ENCODE measurements around the gene EMILIN2.

The EMILIN2 gene

DNA sequence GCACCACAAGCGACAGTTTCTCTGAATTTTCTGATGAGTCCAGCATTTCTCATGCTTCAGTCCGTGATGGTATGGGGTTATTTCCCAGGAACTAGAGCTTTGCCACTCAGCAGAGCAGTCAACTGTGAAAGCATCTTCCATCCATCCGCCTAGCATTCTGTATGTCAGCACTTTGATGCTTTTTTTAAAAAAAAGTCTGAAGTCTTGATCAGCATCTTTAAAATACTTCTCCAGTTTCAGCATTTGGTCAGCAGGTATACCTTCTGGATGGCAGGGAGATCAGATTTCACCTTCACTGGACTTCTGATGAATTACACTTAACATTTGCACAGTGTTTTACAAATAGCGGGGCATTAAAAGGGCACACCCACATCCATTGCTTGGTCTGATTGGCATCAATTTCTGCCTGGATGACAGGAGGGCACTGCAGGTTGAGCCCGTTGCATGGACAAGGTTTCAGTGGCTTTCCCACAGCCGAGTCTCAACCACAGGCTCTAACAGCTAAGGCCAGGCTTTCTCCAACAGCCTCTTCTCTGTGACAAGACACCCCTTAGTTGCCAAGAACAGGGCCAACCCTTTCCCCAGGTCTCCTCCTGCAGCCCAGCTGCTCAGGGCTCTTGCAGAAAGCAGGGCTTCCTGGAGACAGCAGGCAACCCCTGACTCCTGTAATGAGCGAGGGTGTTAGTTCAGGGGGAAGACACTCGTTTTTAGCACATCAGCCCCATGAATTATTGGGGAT lies 54.0 kb downstream of the EMILIN2 start:
- no peak for DNase-seq (ENCODE audit: low read depth in 2 of 2)

DNA sequence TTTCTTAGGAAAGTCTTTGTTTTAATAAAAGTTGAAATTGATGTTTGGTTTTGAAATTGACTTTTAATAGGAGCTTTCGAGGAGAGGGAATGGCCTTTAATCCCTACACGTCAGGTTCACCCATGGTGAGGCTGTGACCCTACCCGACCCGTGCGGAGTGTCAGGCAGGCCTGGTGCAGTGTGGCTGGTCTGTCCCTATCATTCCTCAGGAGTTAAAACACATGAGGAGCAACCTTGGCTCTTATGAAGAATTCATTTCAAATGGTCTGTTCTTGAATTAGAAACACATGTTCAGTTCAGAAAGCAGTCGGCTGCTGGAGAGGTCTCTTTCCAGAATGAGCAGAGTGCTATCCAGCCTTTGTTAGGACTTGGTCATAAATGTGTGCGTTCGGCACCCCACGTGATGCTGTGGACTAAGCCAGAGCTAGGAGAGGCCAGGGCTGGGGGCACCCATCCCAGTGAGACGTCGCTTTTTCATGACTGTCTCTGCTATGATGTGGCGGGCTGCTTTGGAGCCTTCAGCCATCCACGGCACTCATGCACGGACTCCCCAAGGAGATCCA lies 54.7 kb downstream of the EMILIN2 start:
- DNase-seq (ENCODE audit: low read depth in 2 of 2): no peak

DNA sequence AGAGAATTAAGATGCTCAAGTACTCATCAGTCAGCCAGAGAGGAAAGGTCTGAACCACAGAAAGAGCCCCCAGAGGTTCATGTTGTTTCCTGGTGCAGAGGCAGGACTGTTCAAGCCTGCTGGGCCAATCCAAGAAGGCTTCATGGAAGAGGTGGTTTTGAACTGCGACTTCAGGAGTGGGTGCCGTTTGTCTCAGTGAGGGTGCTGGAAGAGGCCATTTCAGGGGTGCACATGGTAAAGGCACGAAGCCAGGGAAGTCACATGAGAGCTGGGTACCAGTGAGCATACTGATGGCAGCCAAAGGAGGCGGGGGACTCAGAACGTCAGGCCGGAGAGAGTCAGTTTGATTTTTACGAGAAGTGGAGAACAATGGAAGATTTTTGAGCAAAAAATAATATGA lies 55.5 kb downstream of the EMILIN2 start:
- no peak for DNase-seq (ENCODE audit: low read depth in 2 of 2)

DNA sequence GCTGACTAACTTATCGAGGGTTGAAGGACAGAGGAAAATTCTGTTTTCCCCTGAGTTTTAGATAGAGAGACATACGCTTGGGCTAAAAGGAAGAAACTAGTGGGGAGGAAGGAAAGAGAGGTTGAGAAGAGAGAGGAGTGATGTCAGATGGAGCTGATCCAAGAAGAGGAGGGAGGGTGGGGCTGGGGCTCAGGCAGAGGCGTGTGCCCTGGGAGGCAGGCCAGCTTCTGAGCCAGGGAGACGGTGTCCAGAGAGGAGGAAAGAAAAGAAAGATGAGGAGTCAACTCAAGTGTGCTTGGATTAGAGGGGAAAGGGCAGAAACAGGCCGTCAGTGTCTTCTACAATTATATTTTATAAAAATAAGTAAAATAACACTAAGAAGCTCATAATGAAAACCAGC lies 56.2 kb downstream of the EMILIN2 start:
- DNase-seq (ENCODE audit: low read depth in 2 of 2): no peak

DNA sequence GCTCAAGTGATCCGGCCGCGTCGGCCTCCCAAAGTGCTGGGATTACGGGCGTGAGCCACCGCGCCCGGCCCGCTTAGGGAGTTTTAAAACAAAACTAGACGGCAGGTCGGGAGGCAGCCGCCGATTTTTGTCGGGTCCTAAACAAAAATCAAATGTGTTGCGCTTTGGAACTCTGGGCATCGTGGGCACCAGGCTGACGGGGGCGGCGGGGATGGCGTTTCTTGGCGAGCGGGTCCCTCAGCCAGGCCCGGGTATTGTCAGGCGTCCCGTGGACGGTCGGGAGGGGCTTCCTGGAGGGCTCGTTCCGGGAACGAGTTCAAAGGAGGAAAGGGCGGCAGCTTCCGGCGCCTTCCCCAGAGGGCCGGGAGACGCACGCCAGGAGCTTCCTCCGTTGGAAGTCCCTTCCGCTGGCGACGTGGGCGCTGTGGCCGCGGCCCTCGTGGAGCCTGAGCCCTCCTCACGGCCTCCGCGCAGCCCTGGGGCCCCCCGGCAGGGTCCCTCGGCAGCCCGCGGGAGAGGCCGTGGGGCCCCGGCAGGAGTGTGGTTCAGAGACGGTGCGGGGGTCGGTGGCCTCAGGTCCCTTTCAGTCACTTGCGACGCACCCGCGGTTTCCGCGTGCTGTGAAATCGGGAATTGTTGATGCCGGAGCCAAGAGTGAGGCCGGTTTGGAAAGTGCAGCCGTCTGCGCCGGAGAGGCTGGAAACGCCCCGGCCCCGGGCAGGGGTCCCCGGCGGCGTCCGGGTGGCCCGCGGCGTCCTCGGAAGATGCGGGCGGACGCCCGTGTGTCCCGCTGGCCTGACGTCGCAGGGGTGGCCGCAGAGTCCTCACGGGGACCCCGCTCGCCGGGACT lies 59.3 kb downstream of the EMILIN2 start:
- DNase-seq (ENCODE audit: low read depth in 2 of 2): peak in 1 of 2 donors; percentile 18

DNA sequence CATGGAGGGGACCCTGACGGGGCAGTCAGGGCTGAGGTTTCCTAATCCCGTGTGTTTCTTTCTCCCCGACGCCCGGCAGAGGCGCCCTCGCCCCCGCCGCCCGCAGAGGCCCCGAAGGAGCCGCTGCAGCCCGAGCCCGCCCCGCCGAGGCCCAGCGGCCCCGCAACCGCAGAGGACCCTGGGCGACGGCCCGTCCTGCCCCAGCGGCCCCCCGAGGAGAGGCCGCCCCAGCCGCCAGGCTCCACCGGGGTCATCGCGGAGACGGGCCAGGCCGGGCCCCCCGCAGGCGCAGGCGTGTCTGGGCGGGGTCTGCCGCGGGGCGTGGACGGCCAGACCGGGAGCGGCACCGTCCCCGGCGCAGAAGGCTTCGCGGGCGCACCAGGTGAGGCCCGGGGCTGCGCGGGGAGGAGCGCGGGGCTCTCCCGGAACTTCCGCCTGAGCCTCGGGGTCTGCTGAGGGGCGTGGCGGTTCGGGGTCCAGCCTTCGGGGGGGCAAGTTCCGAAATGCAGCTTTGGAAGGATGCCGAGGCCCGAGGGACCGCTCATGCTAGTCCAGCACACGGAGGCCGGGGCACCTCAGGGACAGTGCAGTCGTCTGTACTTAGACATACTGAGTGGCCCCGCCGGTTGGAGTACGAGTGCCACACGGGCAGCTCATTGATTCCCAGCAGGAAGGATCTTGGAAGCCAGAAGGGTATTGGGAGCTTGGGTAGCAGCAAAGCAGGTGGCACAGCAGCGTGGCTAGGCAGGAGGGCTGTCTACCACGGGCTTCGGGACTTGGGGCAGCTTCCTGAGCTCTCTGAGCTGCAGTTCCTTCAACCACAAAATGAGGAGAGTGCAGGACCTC lies 60.1 kb downstream of the EMILIN2 start:
- peak in 1 of 2 donors; percentile 11 for DNase-seq (ENCODE audit: low read depth in 2 of 2)

DNA sequence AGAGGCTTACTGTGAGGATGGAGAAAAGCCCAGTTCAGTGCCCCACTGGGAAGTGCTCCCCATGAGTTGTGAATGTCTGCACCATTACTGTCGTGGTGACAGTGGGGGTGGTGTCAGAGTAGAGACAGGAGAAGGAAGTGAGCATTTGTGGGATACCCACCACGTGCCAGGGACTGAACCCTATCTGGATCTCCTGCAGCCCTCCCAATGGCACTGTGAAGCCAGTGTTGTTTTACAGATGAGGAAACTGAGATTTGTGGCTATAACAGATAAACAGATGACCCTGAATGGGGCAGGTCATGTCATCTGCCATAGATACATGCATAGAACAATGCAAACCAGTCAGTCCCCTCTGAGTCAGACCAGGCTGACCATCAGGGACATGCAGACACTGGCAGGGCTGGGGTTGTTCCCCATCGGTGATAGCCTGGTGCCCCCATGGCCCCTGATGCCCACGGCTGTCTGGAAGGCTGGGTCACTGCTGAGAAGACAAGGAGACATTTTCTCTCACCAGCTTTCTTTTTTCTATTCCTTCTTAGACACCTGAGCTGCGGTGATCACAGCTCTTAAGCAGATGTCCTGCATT lies 60.8 kb downstream of the EMILIN2 start:
- DNase-seq (ENCODE audit: low read depth in 2 of 2): no peak

DNA sequence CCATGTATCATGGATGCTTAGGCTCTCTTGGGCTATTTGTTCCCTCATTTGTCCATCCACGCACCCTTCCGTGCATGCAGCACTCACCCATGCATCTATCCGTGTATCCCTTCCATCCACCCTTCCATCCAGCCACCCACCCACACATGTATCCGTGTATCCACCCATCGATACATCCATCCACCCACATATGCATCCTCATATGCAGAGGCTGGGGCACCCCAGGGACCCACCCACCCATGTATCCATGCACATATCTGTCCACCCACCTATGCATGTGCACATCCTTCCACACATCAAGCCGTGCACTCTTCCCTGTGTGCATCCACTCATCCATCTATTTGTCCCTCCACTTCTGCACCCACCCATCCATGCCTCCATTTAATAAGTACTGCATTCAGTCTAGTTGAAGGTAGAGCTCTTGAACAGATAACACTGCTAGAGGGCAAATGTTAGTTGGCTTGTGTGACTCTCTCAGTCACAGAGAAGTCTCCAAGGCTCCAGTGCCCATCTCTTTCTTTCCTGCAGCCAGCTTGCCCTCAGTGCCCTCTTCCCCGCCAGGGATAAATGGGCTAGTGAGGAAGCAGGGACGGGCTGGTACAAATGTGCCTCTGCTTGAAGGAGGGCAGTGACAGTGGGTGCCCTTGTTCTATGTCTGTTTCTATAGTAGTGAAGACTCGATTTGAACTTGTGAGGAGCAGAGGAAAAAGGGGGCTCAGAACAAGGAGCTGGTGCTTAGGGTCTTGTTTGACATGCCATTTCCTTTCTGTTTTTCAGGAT lies 61.5 kb downstream of the EMILIN2 start:
- DNase-seq (ENCODE audit: low read depth in 2 of 2): no peak

DNA sequence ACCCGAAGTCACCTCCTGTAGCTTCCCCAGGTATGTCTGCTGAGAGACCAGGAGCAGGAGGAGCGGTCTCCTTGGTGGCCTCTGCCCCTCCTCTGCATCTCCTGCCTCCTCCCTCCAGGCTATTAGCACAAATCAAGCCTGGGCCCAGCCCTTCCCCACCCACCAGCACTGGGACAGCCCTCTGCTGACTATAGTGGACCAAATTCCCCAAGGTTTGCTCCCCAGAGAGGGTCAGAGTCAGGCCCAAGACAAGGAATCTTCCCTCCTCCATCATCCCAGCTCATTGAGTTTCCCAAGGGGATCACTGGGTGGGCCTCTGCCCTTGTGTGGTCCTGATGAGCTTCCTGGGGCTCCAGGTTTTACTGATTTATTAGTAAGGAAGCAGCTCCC lies 62.1 kb downstream of the EMILIN2 start:
- no peak for DNase-seq (ENCODE audit: low read depth in 2 of 2)

DNA sequence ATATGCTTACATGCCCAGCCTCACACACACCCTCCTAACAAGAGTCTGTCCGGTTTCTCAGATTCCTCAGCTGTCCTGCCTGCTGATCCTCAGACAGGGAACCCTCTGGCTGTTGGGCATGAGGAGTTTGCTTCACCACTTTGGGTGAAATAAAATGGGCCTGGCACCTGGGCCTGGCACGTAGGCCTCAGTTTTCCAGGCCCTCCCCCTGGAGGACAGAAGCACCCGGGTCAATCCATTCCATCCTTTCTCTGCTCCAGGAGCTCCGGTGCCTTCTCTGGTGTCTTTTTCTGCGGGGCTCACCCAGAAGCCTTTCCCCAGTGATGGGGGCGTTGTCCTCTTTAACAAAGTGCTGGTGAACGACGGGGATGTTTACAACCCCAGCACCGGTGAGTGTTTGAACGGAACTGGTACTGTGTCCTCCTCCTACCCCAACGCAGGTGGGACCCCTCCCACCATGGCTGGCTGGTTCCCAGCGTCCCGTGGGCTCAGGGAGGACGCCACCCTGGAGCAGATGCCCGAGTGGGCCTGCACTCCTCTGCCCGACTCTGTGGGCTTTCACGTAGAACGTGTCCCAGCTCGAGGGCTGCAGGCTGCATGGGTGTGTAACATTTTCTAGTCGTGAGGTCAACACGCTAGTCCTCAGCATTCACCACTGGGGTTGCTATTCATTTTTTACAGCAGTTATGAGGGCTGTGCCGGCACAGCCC lies 62.8 kb downstream of the EMILIN2 start:
- no peak for DNase-seq (ENCODE audit: low read depth in 2 of 2)

DNA sequence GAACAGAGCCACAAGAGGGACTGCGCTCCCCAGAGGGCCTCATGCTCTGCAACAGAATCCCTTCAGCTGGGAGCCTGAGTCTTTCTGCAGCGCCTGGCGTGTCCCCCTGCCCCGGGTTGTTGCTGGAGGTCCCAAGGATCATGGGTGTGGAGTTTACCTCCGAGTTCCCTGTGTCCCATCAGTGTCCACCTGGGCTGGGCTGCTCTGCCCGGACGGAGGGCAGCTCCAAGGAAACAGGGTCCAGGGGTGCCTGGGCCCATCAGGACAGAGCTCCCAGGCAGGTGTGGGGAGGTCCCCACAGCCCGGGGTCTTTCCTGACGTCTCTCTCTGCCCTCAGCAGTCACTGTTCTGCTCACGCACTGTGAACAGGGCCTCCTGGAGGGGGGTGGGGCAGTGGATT lies 63.5 kb downstream of the EMILIN2 start:
- DNase-seq (ENCODE audit: low read depth in 2 of 2): no peak

DNA sequence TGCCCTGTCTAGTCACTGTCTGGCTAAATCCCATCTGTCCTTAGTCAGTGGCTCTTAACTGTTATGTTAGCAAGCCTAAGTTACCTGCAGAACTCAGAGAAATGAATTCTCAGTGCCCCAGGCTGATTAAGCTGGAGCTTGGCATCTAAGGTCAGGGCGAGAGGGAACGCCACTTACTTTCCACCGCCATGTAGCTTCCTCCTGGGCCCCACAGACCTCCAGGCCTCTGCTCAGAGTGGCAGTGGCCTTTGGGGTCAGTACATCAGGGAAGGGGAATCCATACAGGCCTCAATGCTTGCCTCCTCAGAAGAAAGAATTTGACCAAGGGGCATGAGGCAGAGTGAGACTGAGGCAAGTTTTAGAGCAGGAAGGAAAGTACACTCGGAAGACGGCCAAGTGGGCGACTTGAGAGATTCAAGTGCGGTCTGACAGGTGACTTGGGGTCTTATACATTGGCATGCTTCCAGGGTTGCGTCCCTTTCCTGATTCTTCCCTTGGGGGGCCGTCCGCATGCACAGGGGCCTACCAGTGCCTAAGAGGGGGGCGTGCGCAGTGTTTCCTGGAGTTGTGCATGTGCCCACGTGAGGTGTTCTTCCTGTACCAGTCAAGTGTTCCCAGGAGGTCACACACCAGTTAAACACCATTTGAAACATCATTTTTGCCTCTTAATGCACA lies 64.1 kb downstream of the EMILIN2 start:
- DNase-seq (ENCODE audit: low read depth in 2 of 2): no peak

DNA sequence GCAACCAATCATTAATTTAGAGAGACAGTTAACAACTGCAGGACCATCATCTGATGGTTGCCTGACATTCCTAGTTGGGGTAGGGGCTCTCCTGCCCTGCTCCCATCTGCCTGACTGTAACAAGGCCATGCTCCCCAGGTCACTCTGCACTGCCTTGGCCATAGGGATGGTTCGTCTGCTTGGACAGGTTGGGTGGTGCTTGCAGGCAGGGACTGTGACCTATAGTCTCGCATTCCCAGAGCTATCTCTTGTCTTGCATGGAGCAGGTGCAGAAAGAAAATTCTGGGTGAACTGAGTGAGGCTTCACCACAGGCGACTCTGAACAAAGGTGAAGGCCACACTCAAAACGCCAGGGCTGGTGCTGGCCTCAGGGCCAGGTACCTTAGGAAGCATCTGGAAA lies 64.7 kb downstream of the EMILIN2 start:
- DNase-seq (ENCODE audit: low read depth in 2 of 2): no peak

DNA sequence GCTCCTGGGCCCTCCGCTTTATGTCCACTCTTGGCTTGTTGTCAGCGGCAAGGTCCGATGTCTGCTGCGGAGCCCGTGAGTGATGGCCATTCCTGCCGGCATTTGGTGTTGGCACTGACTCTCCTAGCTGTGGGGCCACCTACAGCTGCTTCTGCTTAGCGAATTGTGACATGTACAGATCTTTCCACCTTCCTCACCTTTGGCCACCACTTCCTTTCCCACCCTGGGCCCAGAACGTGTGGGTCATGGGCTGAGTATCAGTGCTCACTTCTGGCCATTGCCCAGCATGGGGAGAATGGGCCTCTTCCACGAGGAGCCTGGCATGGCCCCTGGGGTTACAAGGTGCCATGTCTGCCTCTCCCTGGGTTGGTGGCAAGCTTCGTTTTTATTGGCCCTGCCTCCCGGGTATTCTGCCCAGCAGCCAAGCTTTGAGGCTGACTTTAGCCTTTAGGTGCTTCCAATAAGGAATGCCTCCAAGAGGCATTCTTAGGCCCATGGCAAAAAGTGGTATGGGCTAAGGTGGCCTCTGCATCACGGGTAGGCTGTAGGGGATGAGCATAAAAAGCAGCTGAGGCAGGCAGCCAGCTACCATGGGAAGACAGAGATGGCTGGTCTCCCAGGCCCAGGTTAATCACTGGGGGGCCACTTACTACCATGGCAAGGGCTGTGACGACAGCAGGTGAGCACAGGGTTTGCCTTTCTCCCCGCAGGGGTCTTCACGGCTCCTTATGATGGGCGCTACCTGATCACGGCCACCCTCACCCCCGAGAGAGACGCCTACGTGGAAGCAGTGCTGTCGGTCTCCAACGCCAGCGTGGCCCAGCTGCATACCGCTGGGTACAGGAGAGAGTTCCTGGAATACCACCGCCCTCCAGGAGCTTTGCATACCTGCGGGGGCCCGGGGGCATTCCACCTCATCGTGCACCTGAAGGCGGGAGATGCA lies 65.8 kb downstream of the EMILIN2 start:
- no peak for DNase-seq (ENCODE audit: low read depth in 2 of 2)

DNA sequence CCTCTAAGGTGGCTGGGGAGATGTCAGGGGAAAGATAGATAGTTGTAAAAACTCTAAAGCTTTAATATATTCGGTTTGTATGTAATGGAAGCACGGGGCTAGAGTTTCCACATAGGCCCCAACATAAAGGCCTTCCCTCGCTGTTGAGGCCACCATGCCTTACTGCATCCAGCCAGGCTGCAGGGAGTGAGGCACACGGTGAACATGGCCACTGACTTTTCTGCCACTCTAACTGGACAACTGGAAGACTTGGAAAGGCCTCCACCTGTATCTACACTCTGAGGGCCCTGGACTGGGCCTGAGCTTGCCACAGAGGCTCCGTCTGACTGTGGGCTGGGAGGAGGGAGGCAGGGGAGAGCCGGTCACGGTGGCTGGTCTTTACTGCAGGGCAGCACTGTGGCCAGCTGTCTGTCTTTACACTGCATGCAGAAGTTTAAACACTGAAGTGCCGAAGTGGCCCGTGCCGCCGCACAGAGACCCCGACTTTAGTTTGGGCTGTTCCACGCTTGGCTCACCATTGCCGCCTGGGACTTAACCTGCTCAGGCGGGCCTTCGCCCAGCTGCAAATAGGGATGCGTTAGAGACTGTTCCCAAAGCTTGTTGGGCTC lies 66.7 kb downstream of the EMILIN2 start:
- no peak for DNase-seq (ENCODE audit: low read depth in 2 of 2)

DNA sequence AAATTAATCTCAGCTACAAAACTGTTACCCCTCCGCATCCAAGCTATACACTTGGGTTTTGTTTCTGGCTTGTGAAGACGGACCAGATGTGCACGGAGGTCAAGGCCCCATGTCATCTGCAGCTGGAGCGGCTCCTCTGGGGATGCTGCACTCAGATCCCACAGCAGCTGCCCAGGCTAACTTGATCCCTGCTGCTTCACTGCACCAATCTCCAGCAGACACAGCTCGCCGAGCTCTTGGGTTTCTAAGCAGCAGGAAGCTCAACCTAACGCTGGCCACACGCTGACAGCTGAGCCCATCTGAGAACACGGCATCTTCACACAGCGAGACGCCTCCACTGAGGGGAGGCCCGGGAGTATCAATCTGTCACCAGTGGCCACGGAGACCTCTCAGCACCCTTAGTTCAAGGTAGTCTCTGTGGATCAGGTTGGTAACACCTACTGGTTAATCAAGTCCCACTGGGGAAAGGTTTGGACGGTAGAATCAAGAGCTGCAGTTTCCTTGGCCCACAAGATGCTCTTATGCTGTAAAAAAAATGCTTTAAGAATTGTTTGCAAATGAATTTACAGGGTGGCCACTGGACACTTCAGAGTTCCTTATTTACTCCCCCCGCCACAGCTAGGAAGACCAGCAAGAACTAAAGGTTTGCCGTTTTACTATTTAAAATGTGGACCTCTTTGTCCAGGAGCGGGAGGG lies 67.5 kb downstream of the EMILIN2 start:
- DNase-seq (ENCODE audit: low read depth in 2 of 2): no peak

DNA sequence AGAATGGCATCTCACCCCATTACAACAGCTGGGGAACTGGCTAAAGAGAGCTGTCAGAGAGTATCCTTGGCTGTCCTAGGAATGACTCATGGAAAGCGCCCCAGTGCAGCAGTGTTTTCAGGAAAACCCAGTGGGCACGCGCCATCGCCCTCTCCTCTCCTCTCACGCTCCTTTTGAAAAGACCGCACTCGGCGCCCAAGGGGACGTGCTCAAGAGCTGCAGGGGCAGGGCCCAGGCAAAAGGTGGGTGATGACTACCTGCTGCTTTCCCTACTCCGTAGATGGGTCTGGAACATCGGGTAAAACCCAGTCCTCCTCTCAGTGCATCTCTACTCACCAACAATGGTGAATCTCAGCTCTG lies 68.1 kb downstream of the EMILIN2 start:
- no peak for DNase-seq (ENCODE audit: low read depth in 2 of 2)

Measured in stimulated activated CD8-positive, alpha-beta memory T cell treated with anti-CD3 and anti-CD28 coated beads, Interleukin-2, amount 100 ng/mL, for 1 hour (primary cell).